Hematopoietic multipotent progenitor cell (in vitro differentiated cells): ENCODE results near the gene IDH3A. TPM values are rescaled to one million over a fixed set of nuclear protein-coding genes. Genes with fewer than 3 reads are reported as not detected.

ENCODE experiments used
- DNase-seq, 3 donors: peaks; one replicate each; pipeline ENCODE4 v3.0.0-alpha.2; 2011 to 2015; ENCODE audit warnings: low read depth in 2 of 3, low spot score in 2 of 3
- total RNA-seq: library from RNA; depleted of rRNA; stranded (reverse); fragments of >200 nt; gene quantifications from one replicate; pipeline ENCODE4 v1.2.3, GENCODE V29; 2012

The IDH3A gene
- total RNA-seq, 1 donor, result 11.8 TPM

DNA sequence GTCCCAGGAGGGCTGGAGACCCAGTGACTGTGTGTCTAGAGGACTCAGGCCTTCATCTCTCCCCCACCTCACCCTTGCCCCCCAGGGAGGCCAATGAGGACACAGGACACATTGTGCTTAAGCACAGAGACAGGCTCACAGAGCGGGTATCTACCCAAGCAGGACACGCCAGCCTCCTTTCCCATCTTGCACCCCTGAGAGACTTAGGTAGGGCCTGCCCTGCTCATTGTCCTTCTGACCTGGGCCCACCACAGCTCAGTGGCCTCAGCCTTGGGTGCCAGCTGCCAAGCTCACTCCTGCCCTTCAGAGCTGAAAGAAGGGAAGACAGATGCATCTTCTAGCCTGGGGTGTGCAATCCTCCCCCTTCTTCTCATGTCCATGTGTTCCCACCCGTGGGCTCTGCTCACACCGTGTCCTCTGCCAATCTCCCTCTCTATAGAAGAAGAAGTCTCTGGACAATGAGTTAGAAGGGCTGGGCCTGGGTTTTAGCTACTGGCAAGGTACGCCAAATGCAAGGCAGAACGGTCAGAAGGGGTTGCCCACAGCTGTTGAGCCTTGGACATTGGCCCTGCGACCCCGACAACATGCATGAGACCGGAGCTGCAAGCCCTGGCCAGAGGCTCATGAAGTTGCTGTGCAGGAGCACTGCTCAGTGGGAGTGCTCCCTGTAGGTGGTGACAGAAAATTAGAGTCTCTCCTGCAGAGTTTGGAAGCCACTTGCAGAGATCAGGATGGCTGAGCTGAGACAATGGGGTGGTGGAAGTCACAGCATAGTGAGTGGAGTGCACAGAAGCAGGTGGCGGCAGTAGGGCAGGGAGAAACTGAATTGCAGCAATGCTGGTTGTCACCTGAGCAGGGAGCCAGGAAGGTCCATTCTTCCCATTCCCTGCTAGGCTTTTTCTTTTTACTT, 52.4 kb downstream of the IDH3A start:
- DNase-seq, result no peak

DNA sequence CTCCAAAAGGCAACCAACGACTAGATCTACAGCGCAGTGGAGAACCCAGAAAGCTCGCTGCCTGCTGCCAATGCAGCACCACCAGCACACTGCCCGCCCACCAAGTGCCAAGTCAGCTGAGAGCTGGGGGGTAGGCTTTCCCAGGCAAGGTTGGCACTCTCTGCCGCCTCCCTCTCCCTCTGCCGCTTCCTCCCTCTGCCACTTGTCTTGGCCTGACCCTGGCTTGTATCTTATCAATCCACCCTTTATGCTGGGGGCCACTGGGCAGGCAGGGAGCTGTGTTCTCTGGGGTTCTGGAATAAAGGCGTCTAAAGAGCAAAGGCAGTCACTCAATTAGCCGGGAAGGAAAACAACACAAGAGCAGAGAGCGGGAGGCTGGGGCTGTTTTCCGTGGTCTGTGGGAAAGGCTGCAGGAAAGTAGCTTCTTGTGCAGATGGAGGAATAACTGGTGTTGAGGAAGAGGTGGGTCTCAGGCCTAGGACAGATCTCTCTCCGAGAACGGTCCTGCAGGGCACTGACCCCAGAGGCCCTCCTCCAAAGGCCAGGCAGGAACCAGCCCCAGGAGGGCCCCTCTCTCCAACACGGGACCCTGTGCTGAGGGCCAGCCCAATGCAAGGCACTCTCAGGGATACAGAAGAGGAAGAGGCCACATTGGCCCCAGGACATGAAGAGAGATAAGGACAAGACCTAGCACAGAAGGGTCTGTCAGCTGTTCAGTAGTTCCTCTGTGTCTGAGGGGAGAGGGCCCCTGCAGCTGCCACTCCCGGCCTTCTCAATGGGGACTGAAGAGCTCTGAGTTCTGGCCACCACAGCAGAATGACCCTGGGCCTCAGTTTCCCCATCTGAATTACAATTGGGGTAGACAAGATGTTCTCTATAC, 54.4 kb downstream of the IDH3A start:
- peak in 1 of 3 donors; percentile 7 for DNase-seq

DNA sequence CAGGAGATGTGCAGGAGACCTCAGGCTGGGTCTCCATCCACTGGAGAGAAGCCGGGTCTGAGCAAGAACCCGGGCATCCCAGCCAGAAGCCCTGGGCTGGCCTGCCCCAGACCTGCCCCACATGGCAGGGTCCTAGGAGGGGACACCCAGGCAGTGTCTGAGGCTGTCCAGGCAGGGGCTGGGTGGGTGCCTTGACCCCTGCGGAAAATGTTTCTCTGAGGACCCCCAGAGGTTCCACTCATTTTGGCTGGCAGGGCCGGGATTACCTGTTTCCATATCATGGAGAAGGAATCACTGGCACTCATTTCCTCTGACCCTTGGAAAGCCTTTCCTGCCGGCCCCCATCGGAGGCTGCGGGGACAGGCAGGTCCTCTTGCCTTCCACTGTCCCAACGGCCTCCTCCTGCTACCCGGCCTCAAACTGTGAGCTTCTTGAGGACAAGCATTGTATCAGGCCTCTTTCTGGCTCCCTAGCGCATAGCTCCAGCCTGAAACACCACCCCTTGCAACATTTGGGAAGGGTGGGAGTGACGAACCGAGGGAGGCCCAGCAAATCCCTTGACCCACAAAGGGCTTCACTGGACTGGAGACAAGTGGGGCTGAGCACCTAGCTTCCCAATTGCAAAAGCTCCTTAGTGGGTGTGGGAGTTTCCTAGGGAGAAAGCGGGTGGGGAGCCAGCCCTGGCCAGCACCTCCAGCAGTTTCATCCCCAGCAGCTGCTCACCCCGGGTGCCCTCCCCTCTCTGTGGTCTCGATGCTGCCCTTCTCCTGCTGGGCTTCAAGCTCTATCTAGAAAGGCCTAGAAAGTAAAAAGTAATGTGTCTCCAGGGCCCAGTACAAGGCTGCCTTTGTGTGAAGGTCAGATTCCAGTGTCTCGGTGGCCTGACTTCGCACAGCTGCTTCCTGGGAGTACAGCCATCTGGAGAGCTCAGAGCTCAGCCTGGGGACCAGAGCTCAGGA, 55.5 kb downstream of the IDH3A start:
- DNase-seq, result no peak

DNA sequence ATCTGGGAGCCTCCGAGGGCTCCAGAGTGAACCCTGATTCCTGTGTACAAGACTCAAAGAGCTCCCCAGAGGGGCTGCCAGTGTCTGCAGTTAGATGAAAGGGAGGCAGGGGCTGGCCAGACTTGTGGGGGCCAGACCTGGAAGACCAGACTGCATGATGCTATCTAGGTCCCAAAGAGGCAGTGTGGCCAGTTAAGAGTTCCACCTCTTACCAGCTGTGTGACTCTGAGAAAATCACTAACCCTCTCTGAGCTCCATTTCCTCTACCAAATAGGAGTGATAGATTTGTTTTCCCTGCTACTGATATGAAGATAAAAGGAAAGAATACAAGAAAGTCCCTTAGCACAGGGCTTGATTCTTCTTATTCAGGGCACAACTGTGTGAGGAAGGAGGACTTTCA, 56.2 kb downstream of the IDH3A start:
- no peak for DNase-seq

DNA sequence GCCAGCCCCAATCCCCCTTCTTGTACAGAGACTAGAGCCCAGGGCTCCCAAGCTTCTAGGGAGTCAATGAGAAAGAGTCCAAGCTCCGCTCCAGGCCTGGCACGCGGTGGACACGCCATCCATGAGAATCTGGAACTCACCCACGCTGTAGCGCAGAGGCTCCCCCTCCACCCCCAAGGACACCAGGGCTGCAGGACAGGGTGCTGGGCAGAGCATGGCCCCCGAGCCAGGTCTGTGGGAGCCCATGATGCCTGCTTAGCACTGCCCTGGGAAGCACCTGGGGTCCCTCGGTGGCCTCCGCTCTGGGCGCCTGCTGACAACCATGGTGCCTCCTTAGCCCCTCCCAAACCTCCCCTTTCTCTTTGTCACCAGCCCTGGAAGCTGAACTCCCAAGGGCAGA, 56.7 kb downstream of the IDH3A start:
- DNase-seq, result no peak

DNA sequence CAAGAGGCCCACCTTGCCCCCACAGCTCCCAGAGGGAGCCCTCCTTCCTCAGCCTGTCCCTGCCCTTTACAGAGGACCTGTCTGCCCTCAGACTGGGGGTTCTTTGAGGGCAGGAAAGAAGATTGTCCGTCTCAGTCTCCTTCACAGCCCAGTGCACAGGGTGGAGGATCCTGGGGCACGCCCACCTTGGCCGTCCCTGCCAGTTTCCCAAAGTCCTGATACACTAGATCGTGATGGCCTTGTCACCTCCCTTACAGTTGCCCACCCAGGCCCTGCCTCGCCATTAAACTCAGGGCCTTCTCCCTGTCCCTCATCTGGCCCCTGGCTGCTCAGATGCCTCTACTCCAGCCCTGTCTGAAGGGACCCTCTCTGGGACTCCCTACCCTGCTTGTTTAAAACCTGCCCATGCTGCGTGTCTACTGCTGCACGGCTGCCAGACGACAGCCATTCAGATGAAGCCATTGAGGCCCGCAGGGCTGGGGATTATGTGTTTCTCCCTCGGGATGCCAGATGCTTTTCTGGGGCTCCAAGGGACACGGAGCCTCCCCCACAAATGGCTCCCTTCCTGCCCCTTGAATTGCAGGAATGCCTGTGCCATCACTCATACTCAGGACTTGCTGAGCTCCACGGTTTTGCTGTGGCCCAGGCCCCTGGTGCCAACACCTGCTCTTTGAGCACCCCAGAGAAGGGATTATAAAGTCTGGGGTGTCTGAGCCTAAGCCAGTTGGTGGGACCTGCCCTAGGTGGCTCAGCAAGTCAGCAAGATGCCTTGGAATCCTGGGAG, 57.4 kb downstream of the IDH3A start:
- no peak for DNase-seq

DNA sequence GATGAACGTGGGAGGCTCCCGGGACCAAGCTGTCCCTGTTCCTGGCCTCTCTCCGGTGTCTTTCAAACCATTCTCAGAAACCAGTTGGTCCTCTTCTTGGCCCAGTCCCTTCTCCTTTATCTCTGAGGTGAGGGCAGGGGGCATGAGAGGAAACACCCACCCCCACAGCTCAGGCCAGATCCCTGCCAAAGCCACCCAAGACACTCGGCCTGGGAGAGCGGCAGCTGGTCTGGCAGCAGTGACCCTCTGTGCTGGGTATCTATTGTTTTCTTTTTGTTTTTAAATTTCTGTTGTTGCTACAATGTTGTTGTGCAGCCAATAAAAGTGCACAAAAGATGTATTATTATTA, 57.9 kb downstream of the IDH3A start:
- no peak for DNase-seq

DNA sequence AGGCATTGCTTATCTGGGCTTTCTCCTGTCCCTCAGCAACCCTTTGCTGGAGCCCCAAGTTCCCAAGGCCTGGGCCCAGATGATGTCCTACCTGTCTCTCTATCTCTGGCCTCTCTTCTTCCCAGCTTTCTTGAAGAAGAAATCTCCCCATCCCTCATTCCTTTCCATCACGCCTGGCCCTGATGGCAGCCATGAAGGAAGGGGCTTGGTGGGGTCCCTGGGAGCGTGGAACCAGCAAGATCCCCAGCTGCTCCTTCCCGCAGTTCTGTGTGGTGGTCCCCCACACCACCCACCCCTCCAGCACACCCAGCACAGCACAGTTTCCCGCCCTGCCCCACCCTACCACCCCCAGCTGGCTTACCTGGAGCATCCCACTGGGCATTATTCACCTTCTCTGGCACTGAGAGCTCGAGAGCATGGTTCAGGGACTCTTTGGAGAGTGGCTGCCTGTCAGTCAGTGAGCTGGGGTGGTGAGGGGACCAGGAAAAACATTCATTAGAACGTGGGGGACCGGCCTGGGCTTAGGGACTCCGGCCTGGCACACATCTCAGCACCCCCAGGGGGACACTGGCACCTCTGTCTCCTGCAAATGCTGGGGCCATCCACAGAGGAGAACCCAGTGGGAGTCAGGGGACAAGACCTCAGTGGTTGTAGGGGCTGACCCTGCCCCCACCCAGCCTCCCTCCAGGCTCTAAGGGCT, 58.6 kb downstream of the IDH3A start:
- no peak for DNase-seq

DNA sequence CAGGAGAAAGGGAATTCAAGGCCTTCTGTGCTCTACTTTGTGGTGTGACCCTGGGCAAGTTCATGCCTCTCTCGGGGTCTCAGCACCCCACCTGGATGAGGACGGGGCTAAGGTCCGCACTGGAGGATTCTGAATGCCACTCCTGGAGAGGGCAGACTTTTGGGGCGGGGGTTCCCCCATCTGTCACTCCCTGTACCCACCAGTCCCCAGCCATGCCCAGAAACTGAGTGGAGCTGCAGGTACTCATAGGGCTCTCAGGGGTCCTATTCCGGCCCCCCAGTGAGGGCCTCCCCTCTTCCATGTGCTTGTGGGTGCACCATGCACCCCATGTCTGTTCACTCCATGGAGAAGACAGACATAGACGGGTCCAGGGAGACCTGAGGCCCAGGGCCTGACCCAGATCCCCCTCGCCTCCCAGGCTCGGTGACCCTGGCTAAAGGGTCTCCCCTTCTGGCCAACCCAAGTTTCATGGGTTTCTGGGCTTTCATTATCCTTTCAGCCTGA, 59.2 kb downstream of the IDH3A start:
- no peak for DNase-seq

DNA sequence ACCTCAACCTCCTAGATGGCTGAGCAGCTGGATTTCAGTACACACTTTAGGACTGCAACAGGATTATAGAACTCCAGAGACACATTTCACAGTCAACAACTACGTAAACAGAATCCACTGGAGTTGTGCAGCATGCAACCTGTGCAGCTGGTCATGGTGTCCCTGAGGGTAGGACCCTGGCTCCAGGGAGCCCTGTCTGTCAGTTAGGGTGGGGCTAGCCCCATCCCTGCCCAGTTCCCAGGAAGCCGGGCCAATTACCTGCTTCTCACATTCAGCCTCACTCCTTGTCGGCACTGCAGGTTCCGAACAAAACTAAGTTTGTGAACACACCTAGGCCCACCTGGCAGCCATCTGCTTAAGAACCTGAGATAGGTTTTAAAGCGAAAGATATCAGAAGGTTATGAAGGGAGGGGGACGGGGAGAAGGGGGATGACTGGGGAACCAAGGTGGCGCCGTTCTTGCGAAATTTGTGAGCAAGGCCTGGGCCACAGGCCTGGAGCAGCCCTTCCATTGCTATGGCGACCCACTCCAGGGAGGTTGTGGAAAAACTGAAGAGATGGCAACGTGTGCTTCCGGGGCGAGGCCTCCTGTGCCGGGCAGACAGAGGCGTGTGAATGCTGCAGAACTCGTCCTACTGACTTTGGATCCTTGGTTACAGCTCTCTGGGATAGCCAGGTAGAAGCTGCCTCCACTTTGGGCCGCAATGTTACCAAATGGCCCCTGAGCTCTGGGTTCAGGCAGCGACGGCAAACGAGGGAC, 59.9 kb downstream of the IDH3A start:
- DNase-seq, result no peak

DNA sequence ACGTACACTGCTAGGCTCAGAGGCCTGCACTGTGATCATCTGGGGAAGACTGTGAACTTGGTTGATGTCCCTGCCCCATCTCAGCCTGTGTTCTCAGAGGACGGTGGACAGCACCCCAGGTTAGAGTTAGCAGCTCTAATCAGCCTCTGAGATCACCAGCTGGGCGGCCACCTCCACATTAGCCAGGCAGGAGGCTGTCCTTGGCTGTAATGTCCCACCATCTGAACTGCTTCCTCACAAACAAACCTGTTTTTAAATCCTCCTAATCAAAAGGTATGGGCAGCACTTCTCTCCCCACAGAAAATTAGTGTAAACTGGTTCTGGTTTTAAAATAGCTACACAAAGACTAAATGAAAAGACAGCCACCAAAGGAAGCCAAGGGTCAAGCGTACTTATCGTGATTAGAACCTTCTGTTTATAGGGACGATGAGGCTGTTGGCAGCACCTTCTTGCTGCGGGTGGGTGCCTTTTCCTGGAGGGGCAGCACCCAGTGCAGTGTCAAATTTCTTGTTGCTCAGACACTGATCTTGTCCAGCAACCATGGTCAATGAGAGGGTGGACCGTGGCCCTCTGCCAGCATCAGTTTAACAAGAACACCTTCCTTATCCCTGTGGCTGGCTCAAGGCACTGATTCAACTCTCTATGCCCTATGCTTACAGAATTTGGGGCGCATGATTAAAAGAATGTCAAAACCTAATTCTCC, 60.6 kb downstream of the IDH3A start:
- no peak for DNase-seq

DNA sequence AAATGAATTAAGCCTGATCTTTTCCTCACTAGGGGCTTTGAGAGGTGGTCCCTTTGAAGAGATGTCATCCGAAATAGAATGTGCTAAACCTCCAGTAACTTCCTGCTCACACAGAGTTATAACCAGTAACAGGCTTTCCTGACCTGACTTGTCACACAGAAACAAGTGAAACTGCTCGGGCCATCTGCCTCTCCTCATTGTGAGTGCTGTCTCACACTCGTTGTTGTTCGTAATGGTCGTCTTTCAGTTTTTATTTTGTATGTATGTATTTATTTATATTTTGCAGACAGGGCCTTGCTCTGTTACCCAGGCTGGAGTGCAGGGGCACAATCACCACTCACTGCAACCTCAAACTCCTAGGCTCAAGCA, 61.2 kb downstream of the IDH3A start:
- DNase-seq, result no peak

DNA sequence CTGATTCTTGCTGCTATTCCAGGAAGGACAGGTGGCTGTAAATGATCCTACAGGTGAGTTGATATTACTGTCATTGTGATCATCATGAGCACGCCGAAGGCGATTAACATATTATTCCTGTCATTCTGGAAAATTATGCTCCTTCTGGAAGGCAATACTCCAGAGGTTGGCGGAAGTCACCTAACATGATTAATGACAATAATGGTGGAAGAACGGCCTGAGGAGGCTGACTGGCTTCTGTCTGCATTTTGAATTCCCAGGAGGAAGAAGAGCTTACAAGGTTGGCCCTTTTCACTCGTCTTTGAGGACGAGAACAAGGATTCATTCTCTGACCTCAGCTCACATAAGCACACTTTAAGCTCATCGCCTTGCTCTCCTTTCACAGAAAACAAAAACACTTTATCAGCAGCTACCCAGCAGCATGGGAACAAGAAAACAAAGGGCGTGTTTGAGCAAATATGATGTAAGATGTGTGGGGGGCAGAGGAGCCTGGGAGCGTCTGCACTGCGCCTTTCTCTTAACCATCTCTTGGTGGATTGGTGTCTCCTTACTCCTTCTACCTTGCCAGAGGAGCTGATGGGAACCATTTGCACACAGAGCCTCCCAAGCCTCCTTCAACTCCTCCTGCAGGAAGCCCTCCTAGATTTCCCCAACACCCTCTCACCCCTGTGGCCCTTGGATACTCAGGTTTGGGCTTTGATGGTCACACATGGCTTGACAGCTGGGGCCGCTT, 62.2 kb downstream of the IDH3A start:
- DNase-seq, result no peak

DNA sequence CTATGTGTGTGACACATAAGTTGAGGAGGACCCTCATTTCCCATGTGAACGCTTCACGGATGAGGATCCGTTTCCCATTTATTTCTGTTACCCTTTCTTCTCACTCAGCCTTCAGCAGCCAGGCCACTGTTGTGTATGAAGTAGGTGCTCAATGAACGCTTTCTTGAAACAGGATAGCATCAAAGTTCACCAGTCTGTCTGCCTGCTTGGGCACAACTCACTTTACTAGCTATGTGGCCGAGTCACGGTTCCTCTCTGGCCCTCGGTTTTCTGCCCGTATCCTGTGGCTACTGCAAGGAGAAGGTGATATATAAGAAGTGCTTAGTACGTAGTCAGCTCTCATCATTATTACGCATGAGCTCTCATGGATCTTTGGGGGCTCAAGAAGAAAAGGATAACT, 62.8 kb downstream of the IDH3A start:
- DNase-seq, result no peak

DNA sequence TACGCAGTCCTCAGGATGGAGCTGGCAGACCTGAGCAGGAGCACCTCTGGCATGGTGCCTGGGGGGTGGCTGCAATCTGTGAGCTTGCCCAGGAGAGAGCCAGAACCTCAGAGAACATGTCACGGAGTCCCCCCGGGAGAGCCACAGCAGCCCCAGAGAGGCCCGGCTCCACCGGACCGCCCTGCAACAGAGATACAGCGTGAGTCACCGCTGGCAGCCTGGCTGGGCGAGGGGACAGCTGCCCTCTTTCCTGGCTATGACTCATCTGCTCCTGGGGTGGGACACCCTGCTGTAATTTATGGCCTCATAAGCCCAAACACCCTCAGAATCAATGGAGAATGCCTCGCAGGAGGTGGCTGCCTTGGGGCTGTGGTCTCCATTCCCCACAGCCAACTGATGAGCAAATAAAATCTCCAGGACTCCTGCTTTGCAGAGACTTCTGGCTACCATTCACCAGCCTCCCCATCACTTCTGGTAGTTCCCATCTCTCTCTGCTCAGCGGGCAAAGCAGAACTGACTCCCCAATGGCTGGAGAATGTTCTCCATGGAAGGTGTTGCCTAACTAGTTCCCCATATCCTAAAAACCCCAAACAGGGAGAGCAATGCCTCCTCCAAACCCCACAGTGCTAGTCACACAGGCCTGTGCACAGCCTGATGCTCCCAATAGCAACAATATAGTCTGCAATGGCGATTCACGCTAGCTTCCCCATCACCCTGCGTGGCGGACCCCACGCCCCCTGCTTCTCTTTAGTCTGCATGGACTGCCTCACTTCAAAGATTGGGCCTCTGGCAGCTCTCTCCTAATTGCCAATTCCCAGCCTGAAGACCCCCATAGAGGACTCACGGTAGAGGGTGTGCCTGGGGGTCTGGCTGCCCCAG, 63.6 kb downstream of the IDH3A start:
- peak in 2 of 3 donors; percentile 16 to 26 for DNase-seq

DNA sequence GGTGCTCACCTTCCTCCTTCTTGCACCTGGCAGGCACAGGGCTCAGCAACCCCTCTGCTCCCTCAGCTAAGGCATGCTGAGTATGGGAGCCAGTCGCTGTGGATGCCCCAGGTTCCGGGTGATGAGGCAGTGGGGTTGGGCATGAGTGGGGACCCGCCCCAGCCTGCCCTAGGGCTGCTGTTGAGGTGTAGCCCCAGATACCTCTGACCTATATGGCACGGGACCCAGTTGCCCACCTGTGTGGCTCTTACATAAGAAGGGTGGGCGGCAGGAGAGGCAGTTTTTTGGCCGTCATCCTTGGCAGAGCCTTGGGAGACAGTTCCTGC, 64.2 kb downstream of the IDH3A start:
- no peak for DNase-seq
